Measurements from ENCODE around the gene ZACN.

ZACN gene

GRCh38 chr17:76081295-76082210 is 2.6 kb downstream of the ZACN start:
- DNase-seq: no peak
- Mint-ChIP-seq H3K4me1 (peaks cover 30 to 35% of the 10 kb centered on the region in 2 donors), H3K4me3 (no peak overlapping the region), H3K9me3 (no peaks in the 10 kb centered on the region), H3K36me3 (peaks cover 22 to 26% of the 10 kb centered on the region in 2 donors), H3K27me3 (peaks cover 26 to 29% of the 10 kb centered on the region in 2 donors), H3K27ac (peak overlapping the region; percentile 37)
- ATAC-seq (replicated peaks): no peak

- H3K9me3 Mint-ChIP-seq: no peaks in the 10 kb centered on the region
- H3K27ac Mint-ChIP-seq: peak overlapping the region; percentile 37
- H3K4me3 Mint-ChIP-seq: no peak overlapping the region
- peaks cover 30 to 31% of the 10 kb centered on the region in 2 donors for H3K36me3 Mint-ChIP-seq
- ATAC-seq (replicated peaks): no peak
- DNase-seq: no peak
- peaks cover 20 to 25% of the 10 kb centered on the region in 2 donors for H3K4me1 Mint-ChIP-seq
- peaks cover 16 to 19% of the 10 kb centered on the region in 2 donors for H3K27me3 Mint-ChIP-seq
These were observed 3.6 kb downstream of the ZACN start for GRCh38 chr17:76082326-76083251.

GRCh38 chr17:76083536-76084182 is 4.7 kb downstream of the ZACN start:
- H3K27ac Mint-ChIP-seq: no peak overlapping the region
- peaks cover 33 to 39% of the 10 kb centered on the region in 2 donors for H3K36me3 Mint-ChIP-seq
- no peaks in the 10 kb centered on the region for H3K9me3 Mint-ChIP-seq
- H3K4me3 Mint-ChIP-seq: no peak overlapping the region
- peaks cover 9% of the 10 kb centered on the region in 2 donors for H3K27me3 Mint-ChIP-seq
- DNase-seq (no peak), ATAC-seq (replicated peaks) (no peak)
- H3K4me1 Mint-ChIP-seq: peaks cover 16 to 20% of the 10 kb centered on the region in 2 donors

- Mint-ChIP-seq H3K27ac (no peak overlapping the region), H3K36me3 (peaks cover 47 to 54% of the 10 kb centered on the region in 2 donors), H3K9me3 (no peaks in the 10 kb centered on the region), H3K27me3 (no peaks in the 10 kb centered on the region), H3K4me1 (peaks cover 6 to 7% of the 10 kb centered on the region in 2 donors), H3K4me3 (no peak overlapping the region)
- DNase-seq: no peak
- no peak for ATAC-seq (replicated peaks)
These were observed 6.2 kb downstream of the ZACN start for GRCh38 chr17:76085066-76085730.

GRCh38 chr17:76085731-76086366 is 6.9 kb downstream of the ZACN start:
- Mint-ChIP-seq H3K36me3 (peaks cover 51 to 54% of the 10 kb centered on the region in 2 donors), H3K4me1 (peaks cover under 1 to 2% of the 10 kb centered on the region in 2 donors), H3K4me3 (no peak overlapping the region), H3K9me3 (no peaks in the 10 kb centered on the region), H3K27ac (no peak overlapping the region), H3K27me3 (no peaks in the 10 kb centered on the region)
- no peak for DNase-seq
- ATAC-seq (replicated peaks): no peak

GRCh38 chr17:76086384-76086783 is 7.4 kb downstream of the ZACN start:
- H3K27me3 Mint-ChIP-seq: no peaks in the 10 kb centered on the region
- no peaks in the 10 kb centered on the region for H3K9me3 Mint-ChIP-seq
- H3K27ac Mint-ChIP-seq: peak overlapping the region; percentile 65
- H3K4me1 Mint-ChIP-seq: no peaks in the 10 kb centered on the region
- DNase-seq: no peak
- no peak for ATAC-seq (replicated peaks)
- no peak overlapping the region for H3K4me3 Mint-ChIP-seq
- H3K36me3 Mint-ChIP-seq: peaks cover 56% of the 10 kb centered on the region in 2 donors

- Mint-ChIP-seq H3K9me3 (no peaks in the 10 kb centered on the region), H3K36me3 (peaks cover 57 to 58% of the 10 kb centered on the region in 2 donors), H3K4me1 (no peaks in the 10 kb centered on the region), H3K27ac (peak overlapping the region; percentile 56), H3K4me3 (no peak overlapping the region), H3K27me3 (no peaks in the 10 kb centered on the region)
- no peak for DNase-seq
- no peak for ATAC-seq (replicated peaks)
These were observed 8.5 kb downstream of the ZACN start for GRCh38 chr17:76087531-76087930.

- no peaks in the 10 kb centered on the region for H3K4me1 Mint-ChIP-seq
- H3K27me3 Mint-ChIP-seq: no peaks in the 10 kb centered on the region
- H3K36me3 Mint-ChIP-seq: peaks cover 62% of the 10 kb centered on the region in 2 donors
- no peaks in the 10 kb centered on the region for H3K9me3 Mint-ChIP-seq
- DNase-seq (no peak), ATAC-seq (replicated peaks) (no peak)
- H3K27ac Mint-ChIP-seq: no peak overlapping the region
- no peak overlapping the region for H3K4me3 Mint-ChIP-seq
These were observed 9.3 kb downstream of the ZACN start for GRCh38 chr17:76088041-76088867.

- Mint-ChIP-seq H3K4me3 (no peak overlapping the region), H3K36me3 (peaks cover 64 to 68% of the 10 kb centered on the region in 2 donors), H3K9me3 (no peaks in the 10 kb centered on the region), H3K27me3 (no peaks in the 10 kb centered on the region), H3K27ac (no peak overlapping the region), H3K4me1 (no peaks in the 10 kb centered on the region)
- no peak for DNase-seq
- no peak for ATAC-seq (replicated peaks)
These were observed 10.0 kb downstream of the ZACN start for GRCh38 chr17:76088868-76089576.

- no peak overlapping the region for H3K27ac Mint-ChIP-seq
- ATAC-seq (replicated peaks): no peak
- H3K36me3 Mint-ChIP-seq: peaks cover 59 to 68% of the 10 kb centered on the region in 2 donors
These were observed 10.9 kb downstream of the ZACN start for GRCh38 chr17:76089680-76090516.

GRCh38 chr17:76090517-76091129 is 11.6 kb downstream of the ZACN start:
- H3K27ac Mint-ChIP-seq: no peak overlapping the region

More at GRCh38 chr17:76089680-76090516, 10.9 kb downstream of the ZACN start:
- H3K27me3 Mint-ChIP-seq: no peaks in the 10 kb centered on the region
- no peaks in the 10 kb centered on the region for H3K4me1 Mint-ChIP-seq
- H3K4me3 Mint-ChIP-seq: no peak overlapping the region
- DNase-seq: no peak
- H3K9me3 Mint-ChIP-seq: no peaks in the 10 kb centered on the region

More at GRCh38 chr17:76090517-76091129, 11.6 kb downstream of the ZACN start:
- Mint-ChIP-seq H3K4me1 (no peaks in the 10 kb centered on the region), H3K4me3 (no peak overlapping the region), H3K9me3 (no peaks in the 10 kb centered on the region), H3K27me3 (no peaks in the 10 kb centered on the region), H3K36me3 (peaks cover 56 to 68% of the 10 kb centered on the region in 2 donors)
- DNase-seq: no peak
- no peak for ATAC-seq (replicated peaks)

Data from stimulated activated naive B cell treated with anti-CD40 and anti-IgM and Interleukin-4, amounts not matched to agents 10 μg/mL and 1 μg/mL and 100 μg/mL, for 72 hours (primary cell).